ENCODE results near the gene TCF7L2. TPM values are rescaled to one million over a fixed set of nuclear protein-coding genes. Genes with fewer than 3 reads are reported as not detected.

Gene TCF7L2
- total RNA-seq, 1 donor, result 6.7 TPM

- no peak for DNase-seq (ENCODE audit: low read depth in 2 of 3, low spot score in 2 of 3)
Measured at GRCh38 chr10:113111900-113112853, 162.1 kb downstream of the TCF7L2 start.

- DNase-seq (ENCODE audit: low read depth in 2 of 3, low spot score in 2 of 3), result no peak
Measured at GRCh38 chr10:113113241-113113640, 163.2 kb downstream of the TCF7L2 start.

GRCh38 chr10:113113918-113114317, 163.9 kb downstream of the TCF7L2 start:
- DNase-seq (ENCODE audit: low read depth in 2 of 3, low spot score in 2 of 3), result no peak

- no peak for DNase-seq (ENCODE audit: low read depth in 2 of 3, low spot score in 2 of 3)
Measured at GRCh38 chr10:113115556-113115955, 165.5 kb downstream of the TCF7L2 start.

GRCh38 chr10:113118882-113119281, 168.8 kb downstream of the TCF7L2 start:
- no peak for DNase-seq (ENCODE audit: low read depth in 2 of 3, low spot score in 2 of 3)

GRCh38 chr10:113119801-113120200, 169.8 kb downstream of the TCF7L2 start:
- no peak for DNase-seq (ENCODE audit: low read depth in 2 of 3, low spot score in 2 of 3)

- DNase-seq (ENCODE audit: low read depth in 2 of 3, low spot score in 2 of 3), result no peak
Measured at GRCh38 chr10:113121153-113121552, 171.1 kb downstream of the TCF7L2 start.

- DNase-seq (ENCODE audit: low read depth in 2 of 3, low spot score in 2 of 3), result no peak
Measured at GRCh38 chr10:113122947-113123346, 172.9 kb downstream of the TCF7L2 start.

- DNase-seq (ENCODE audit: low read depth in 2 of 3, low spot score in 2 of 3), result no peak
Measured at GRCh38 chr10:113124724-113125123, 174.7 kb downstream of the TCF7L2 start.

- DNase-seq (ENCODE audit: low read depth in 2 of 3, low spot score in 2 of 3), result no peak
Measured at GRCh38 chr10:113125612-113126011, 175.6 kb downstream of the TCF7L2 start.

GRCh38 chr10:113126229-113127201, 176.5 kb downstream of the TCF7L2 start:
- peak in 2 of 3 donors; percentile 67 to 74 for DNase-seq (ENCODE audit: low read depth in 2 of 3, low spot score in 2 of 3)

GRCh38 chr10:113127261-113127900, 177.3 kb downstream of the TCF7L2 start:
- DNase-seq (ENCODE audit: low read depth in 2 of 3, low spot score in 2 of 3), result no peak

- DNase-seq (ENCODE audit: low read depth in 2 of 3, low spot score in 2 of 3), result no peak
Measured at GRCh38 chr10:113127901-113128283, 177.8 kb downstream of the TCF7L2 start.

GRCh38 chr10:113128450-113129070, 178.5 kb downstream of the TCF7L2 start:
- DNase-seq (ENCODE audit: low read depth in 2 of 3, low spot score in 2 of 3), result no peak

GRCh38 chr10:113129117-113129516, 179.1 kb downstream of the TCF7L2 start:
- DNase-seq (ENCODE audit: low read depth in 2 of 3, low spot score in 2 of 3), result no peak

GRCh38 chr10:113130014-113130641, 180.1 kb downstream of the TCF7L2 start:
- DNase-seq (ENCODE audit: low read depth in 2 of 3, low spot score in 2 of 3), result no peak

- DNase-seq (ENCODE audit: low read depth in 2 of 3, low spot score in 2 of 3), result no peak
Measured at GRCh38 chr10:113131613-113132261, 181.7 kb downstream of the TCF7L2 start.

GRCh38 chr10:113132591-113133121, 182.6 kb downstream of the TCF7L2 start:
- no peak for DNase-seq (ENCODE audit: low read depth in 2 of 3, low spot score in 2 of 3)

GRCh38 chr10:113133497-113134115, 183.6 kb downstream of the TCF7L2 start:
- no peak for DNase-seq (ENCODE audit: low read depth in 2 of 3, low spot score in 2 of 3)

Measured in hematopoietic multipotent progenitor cell (in vitro differentiated cells).